ENCODE measurements around the gene SNX32.

Gene SNX32

DNA sequence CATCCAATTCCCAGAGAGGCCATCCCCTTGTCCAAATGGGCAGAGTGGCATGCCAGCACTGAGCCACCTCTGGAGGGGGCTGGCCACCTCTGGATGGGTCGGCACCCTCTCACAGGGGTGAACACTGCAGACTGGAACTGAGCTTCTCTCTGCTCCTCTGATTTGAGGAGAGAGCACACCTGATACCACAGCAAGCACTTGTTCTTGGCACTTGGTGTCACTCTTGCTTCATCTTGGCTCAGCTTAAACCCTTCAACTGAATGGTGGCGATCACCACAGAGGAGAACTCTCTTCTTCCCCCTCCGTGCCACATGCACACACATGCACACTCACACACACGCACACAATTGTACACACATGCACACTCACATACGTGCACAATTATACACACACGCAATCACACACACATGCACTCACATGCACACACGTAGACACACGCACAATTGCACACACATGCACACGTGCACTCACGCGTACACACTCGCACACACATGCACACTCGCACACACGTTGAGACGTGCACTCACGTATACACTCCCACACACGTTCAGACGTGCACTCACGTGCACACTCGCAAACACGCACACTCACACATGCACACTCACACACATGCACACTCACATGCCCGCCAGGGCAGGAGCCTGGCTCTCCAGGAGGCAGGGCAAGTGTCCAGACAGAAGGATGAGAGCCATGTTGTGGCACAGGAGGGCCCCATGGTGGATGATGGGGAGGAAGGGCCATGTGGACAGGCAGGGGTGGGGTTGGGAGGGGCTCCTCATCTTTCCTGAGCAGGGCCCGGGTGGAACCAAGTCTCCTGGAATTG is 23.5 kb upstream of the SNX32 start:
- TF ChIP-seq, protein P1, sequence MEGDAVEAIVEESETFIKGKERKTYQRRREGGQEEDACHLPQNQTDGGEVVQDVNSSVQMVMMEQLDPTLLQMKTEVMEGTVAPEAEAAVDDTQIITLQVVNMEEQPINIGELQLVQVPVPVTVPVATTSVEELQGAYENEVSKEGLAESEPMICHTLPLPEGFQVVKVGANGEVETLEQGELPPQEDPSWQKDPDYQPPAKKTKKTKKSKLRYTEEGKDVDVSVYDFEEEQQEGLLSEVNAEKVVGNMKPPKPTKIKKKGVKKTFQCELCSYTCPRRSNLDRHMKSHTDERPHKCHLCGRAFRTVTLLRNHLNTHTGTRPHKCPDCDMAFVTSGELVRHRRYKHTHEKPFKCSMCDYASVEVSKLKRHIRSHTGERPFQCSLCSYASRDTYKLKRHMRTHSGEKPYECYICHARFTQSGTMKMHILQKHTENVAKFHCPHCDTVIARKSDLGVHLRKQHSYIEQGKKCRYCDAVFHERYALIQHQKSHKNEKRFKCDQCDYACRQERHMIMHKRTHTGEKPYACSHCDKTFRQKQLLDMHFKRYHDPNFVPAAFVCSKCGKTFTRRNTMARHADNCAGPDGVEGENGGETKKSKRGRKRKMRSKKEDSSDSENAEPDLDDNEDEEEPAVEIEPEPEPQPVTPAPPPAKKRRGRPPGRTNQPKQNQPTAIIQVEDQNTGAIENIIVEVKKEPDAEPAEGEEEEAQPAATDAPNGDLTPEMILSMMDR (IDR thresholded peaks at IDR 0.05; ENCODE audit: insufficient read depth, missing control alignments), result no peak
- no peak for FAIRE-seq
- no peak for DNase-seq (ENCODE audit: insufficient read length, low spot score)

DNA sequence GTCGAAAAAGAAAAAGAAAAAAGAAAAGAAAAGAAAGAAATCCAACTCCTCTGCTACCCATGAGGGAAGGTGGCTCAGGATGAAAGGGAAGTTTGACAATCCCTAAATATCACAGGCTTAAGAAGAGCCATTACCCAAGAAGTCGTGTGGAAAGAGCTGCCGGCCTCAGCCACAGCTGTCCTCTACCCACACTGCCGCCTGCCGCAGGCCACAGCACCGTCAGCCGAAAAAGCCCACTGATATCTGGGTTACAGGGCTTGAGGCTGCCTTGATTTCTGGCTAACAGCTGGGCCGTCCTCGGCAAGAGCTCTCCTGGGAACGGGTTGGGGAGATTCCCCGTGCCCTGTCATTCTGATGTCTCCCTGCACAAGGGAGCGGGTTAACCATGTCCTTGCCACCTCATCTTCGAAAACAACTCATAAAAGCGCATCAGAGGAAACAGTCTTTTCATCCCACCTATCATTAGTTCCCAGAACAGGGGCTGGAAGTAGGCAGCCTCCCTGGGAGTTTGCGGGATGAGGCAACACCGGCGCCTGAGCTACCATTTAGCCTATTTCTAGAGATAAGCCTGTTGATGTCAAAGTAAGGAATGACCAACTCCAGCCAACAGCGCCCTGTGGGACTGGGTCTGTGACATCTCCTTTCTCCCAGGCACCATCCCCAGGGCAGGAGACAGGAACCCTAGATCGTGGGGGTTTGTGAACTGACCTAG is 21.8 kb upstream of the SNX32 start:
- TF ChIP-seq, protein P1 (IDR thresholded peaks at IDR 0.05; ENCODE audit: insufficient read depth, missing control alignments), result no peak
- DNase-seq (ENCODE audit: insufficient read length, low spot score) (no peak), FAIRE-seq (no peak)

DNA sequence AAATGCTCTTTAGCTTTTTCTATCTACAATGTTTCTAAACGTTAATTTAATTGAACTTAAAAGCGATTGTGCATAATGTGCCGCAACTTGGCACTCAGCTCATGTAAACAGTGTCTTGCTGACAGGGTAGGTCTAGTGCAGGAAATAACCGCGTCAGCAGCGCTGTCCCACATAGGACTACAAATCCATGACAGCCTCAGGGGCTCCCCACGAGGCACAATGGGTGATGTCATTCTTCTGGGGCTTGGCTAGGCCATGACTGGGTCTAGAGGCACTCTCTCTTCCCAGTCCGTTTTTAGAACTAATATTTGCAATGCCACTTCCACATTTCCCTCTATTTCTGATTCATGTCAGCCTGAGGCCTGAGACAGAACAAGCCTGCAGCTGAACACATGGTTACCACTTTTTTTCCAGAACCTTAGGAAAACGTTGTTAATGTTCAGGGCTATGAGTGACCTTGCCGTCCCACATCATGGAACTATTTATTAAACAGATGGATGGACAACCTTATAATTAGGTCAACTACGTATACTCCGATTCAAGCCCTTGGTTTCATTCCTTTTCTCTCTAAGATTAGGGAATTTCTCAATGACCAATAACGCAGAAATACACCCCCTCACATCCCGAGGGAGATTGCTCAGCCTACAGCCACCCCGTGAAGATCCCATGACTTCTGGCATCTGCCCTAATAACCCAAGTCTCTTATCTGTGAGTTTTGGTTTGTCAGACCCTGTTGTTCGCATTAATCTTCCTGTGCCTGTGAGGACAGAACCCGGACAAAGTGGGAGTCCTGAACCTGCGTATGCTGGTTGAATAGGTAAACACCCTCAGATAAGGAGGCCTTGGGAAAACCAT is 19.4 kb upstream of the SNX32 start:
- DNase-seq (ENCODE audit: insufficient read length, low spot score) (no peak), FAIRE-seq (no peak)
- TF ChIP-seq, protein P1 (IDR thresholded peaks at IDR 0.05; ENCODE audit: insufficient read depth, missing control alignments), result no peak

DNA sequence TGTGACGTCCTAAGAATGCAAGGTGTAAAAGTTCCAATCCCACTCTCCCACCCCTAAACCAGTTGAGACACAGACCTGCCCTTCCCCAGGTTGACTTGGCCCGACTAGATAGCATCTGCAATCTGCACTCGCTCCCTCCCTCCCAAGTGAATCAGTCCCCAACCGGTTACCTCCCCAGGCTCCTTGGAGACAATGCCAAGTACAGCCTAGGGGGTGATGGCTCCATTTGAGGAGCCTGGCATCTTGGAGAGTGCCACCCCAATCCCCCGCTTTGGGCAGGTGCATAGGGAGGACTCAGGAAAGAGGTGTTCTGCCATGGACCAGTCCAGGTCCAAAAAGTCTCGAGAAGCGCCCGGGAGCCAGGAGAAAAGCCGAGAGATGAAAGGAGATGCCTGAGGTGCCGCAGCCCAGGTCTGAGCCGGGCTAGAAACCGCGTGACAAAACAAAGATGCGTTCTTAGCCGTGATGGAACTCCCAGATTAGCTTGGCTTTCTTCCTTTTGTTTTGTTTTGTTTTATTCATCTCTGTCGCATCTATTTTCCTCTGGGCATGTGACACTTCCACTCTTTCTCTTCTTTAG is 18.7 kb upstream of the SNX32 start:
- no peak for FAIRE-seq
- TF ChIP-seq, protein P1 (IDR thresholded peaks at IDR 0.05; ENCODE audit: insufficient read depth, missing control alignments), result no peak
- no peak for DNase-seq (ENCODE audit: insufficient read length, low spot score)

DNA sequence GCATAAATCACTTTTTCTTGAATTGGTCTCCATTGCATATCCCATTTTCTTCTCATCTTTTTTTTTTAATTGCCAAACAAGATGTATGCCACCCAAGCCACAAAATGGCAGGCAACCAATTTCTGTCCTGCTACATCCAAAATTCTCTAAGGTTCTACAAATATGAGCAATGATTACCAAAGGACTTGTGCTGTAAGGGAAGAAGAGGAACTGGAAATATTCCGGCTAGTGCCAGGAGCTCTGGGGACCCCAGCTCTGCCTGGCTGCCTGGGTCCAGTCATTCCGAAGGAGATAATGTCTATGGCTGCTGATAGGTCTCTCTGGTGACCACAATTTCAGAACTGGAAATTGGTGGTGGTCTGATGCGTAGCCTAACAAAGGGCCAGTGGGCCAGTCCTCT is 17.1 kb upstream of the SNX32 start:
- FAIRE-seq (no peak), DNase-seq (ENCODE audit: insufficient read length, low spot score) (no peak)
- TF ChIP-seq, protein P1 (IDR thresholded peaks at IDR 0.05; ENCODE audit: insufficient read depth, missing control alignments), result no peak

DNA sequence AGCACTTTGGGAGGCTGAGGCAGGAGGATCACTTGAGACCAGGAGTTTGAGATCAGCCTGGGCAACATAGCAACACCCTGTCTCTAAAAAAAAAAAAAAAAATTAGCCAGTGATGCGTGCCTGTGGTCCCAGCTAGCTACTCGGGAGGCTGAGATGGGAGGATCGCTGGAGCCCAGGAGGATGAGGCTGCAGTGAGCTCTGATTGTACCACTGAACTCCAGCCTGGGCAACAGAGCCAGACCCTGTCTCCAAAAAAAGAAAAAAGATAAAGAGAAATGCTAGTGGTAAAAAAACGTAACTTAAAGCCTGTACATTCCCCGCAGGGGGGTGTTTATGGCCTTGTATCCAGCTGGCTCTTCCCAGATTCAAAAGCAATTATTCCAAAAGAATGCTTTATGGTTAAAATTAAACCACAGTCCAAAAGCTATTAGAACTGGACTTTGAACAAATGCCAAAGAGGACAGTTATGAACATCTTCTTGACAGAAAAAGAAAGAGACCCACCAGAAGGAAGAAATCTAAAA is 16.4 kb upstream of the SNX32 start:
- no peak for DNase-seq (ENCODE audit: insufficient read length, low spot score)
- TF ChIP-seq, protein P1 (IDR thresholded peaks at IDR 0.05; ENCODE audit: insufficient read depth, missing control alignments), result no peak
- FAIRE-seq, result no peak

Data from D721Med (cell line).